Astrocyte (in vitro differentiated cells and primary cell): Measurements from ENCODE around the gene RPL18. TPM values are rescaled to one million over a fixed set of nuclear protein-coding genes. Genes with fewer than 3 reads are reported as not detected.

Experiments used
- DNase-seq: peaks from one replicate; pipeline ENCODE4 v3.0.0-alpha.2; 2010; ENCODE audit warnings: low read depth
- FAIRE-seq: peaks from 2 replicates; lab custom pipeline; 2011; peaks lifted over from hg19 to GRCh38; lab: Jason Lieb, UNC
- H2AFZ ChIP-seq: 2 replicates; pipeline ENCODE4 v1.6.0; 2012; ENCODE audit warnings: low read depth, low read length, inconsistent platforms
- H3K27ac ChIP-seq: 2 replicates; pipeline ENCODE4 v1.5.1; 2011; ENCODE audit warnings: low read depth, low read length, inconsistent platforms
- H3K27me3 ChIP-seq: 2 replicates; pipeline ENCODE4 v1.6.0; 2011; ENCODE audit warnings: low read length, inconsistent platforms; ENCODE audit not compliant: insufficient read depth
- H3K36me3 ChIP-seq: 2 replicates; pipeline ENCODE4 v1.5.1; 2011; ENCODE audit warnings: low read length, inconsistent platforms; ENCODE audit not compliant: insufficient read depth
- H3K4me1 ChIP-seq: 2 replicates; pipeline ENCODE4 v1.5.1; 2011; ENCODE audit warnings: low read length, inconsistent platforms; ENCODE audit not compliant: insufficient read depth
- H3K4me2 ChIP-seq: 2 replicates; pipeline ENCODE4 v1.6.0; 2012; ENCODE audit warnings: low read length, inconsistent platforms
- H3K4me3 ChIP-seq: 2 replicates; pipeline ENCODE4 v1.5.1; 2011; ENCODE audit warnings: low read depth, mild to moderate bottlenecking, low read length, inconsistent platforms; ENCODE audit not compliant: insufficient read depth
- H3K79me2 ChIP-seq: 2 replicates; pipeline ENCODE4 v1.6.0; 2012; ENCODE audit warnings: mild to moderate bottlenecking, low read length, inconsistent platforms; ENCODE audit not compliant: insufficient read depth
- H3K9ac ChIP-seq: 2 replicates; pipeline ENCODE4 v1.6.0; 2012; ENCODE audit warnings: mild to moderate bottlenecking, low read length, inconsistent platforms
- H3K9me3 ChIP-seq: 2 replicates; pipeline ENCODE4 v1.5.1; 2012; ENCODE audit warnings: low read depth, mild to moderate bottlenecking, low read length, inconsistent platforms; ENCODE audit not compliant: insufficient read depth
- H4K20me1 ChIP-seq: 2 replicates; pipeline ENCODE4 v1.6.0; 2012; ENCODE audit warnings: low read length, inconsistent platforms; ENCODE audit not compliant: insufficient read depth
- H3K27ac Mint-ChIP-seq: one replicate; pipeline ENCODE4 v1.8.0; 2021; ENCODE audit warnings: mild to moderate bottlenecking, mixed read lengths; ENCODE audit not compliant: unreplicated experiment
- H3K27me3 Mint-ChIP-seq: one replicate; pipeline ENCODE4 v1.8.0; 2021; ENCODE audit warnings: low read depth, mixed read lengths; ENCODE audit not compliant: unreplicated experiment
- H3K36me3 Mint-ChIP-seq: one replicate; pipeline ENCODE4 v1.8.0; 2021; ENCODE audit warnings: low read depth, mixed read lengths; ENCODE audit not compliant: unreplicated experiment
- H3K4me1 Mint-ChIP-seq: one replicate; pipeline ENCODE4 v1.8.0; 2021; ENCODE audit warnings: low read depth, mixed read lengths; ENCODE audit not compliant: unreplicated experiment
- H3K4me3 Mint-ChIP-seq: one replicate; pipeline ENCODE4 v1.8.0; 2021; ENCODE audit warnings: mild to moderate bottlenecking, moderate library complexity, mixed read lengths; ENCODE audit not compliant: unreplicated experiment
- H3K9me3 Mint-ChIP-seq: one replicate; pipeline ENCODE4 v1.8.0; 2021; ENCODE audit warnings: mild to moderate bottlenecking, mixed read lengths; ENCODE audit not compliant: unreplicated experiment
- CTCF ChIP-seq: IDR thresholded peaks from 2 replicates; pipeline ENCODE4 v1.5.1; 2011; ENCODE audit warnings: low read depth, mild to moderate bottlenecking, inconsistent platforms, low read length, moderate library complexity; ENCODE audit not compliant: insufficient read depth
- EZH2 ChIP-seq: IDR thresholded peaks from 2 replicates; pipeline ENCODE4 v1.6.1; 2012; ENCODE audit warnings: mild to moderate bottlenecking, low read length, inconsistent platforms; ENCODE audit not compliant: insufficient read depth
- total RNA-seq: library from RNA; stranded (reverse); gene quantifications from 2 replicates; pipeline ENCODE4 v1.2.1, GENCODE V29; 2021

RPL18 gene
- total RNA-seq, 1 donor from 2014 or later, result 1,102 TPM

GRCh38 chr19:48635966-48636858, 17.2 kb upstream of the RPL18 start:
- Histone ChIP-seq H3K79me2 (no peaks in the 10 kb centered on the region), H3K4me3 (peak overlapping the region; percentile 35), H3K4me1 (peaks cover 34% of the 10 kb centered on the region), H3K27me3 (peaks cover 3% of the 10 kb centered on the region), H2AFZ (peak overlapping the region; percentile 25), H3K27ac (no peak overlapping the region), H3K4me2 (peak overlapping the region; percentile 88), H3K9ac (peak overlapping the region; percentile 38), H4K20me1 (no peaks in the 10 kb centered on the region), H3K9me3 (no peaks in the 10 kb centered on the region), H3K36me3 (no peaks in the 10 kb centered on the region)
- Mint-ChIP-seq H3K4me1 (peaks cover 3% of the 10 kb centered on the region), H3K4me3 (peak overlapping the region; percentile 79), H3K27me3 (peaks cover 5% of the 10 kb centered on the region), H3K9me3 (no peaks in the 10 kb centered on the region), H3K36me3 (no peaks in the 10 kb centered on the region), H3K27ac (peak overlapping the region; percentile 27)
- TF ChIP-seq CTCF, result no peak
- TF ChIP-seq EZH2, result peak; percentile 61
- DNase-seq (no peak), FAIRE-seq (no peak)

GRCh38 chr19:48635263-48635965, 16.4 kb upstream of the RPL18 start:
- no peak for DNase-seq
- peak overlapping the region; percentile 35 for H3K4me3 ChIP-seq
- no peaks in the 10 kb centered on the region for H3K36me3 Mint-ChIP-seq
- H4K20me1 ChIP-seq, result no peaks in the 10 kb centered on the region
- peaks cover 3% of the 10 kb centered on the region for H3K4me1 Mint-ChIP-seq
- H3K9ac ChIP-seq, result peak overlapping the region; percentile 38
- H3K27me3 ChIP-seq, result peaks cover 3% of the 10 kb centered on the region
- no peak for TF ChIP-seq EZH2
- no peak for TF ChIP-seq CTCF
- H3K27me3 Mint-ChIP-seq, result peaks cover 5% of the 10 kb centered on the region
- H3K4me1 ChIP-seq, result peaks cover 40% of the 10 kb centered on the region
- peak overlapping the region; percentile 25 for H2AFZ ChIP-seq
- peak overlapping the region; percentile 88 for H3K4me2 ChIP-seq
- no peak overlapping the region for H3K27ac Mint-ChIP-seq
- no peak overlapping the region for H3K4me3 Mint-ChIP-seq
- H3K79me2 ChIP-seq, result no peaks in the 10 kb centered on the region
- H3K9me3 ChIP-seq, result no peaks in the 10 kb centered on the region
- H3K9me3 Mint-ChIP-seq, result no peaks in the 10 kb centered on the region
- FAIRE-seq, result no peak
- no peaks in the 10 kb centered on the region for H3K36me3 ChIP-seq
- H3K27ac ChIP-seq, result no peak overlapping the region
